ENCODE results near the gene NR3C2.

GRCh38 chr4:148214529-148215166 is 227.6 kb downstream of the NR3C2 start:
- TF ChIP-seq CTCF (IDR thresholded peaks at IDR 0.05) (no peak), POLR2A (IDR thresholded peaks at IDR 0.05) (no peak)

Measured in prostate gland (tissue), 2 donors.